Thyroid gland (tissue), 4 donors: ENCODE results near the gene HOXA7.

Experiments
- CTCF ChIP-seq, 6 experiments: fragments of 200-600 bp in 3 of 6; fragments of 450-650 bp in 3 of 6; sonication (generic) in 3 of 6; IDR thresholded peaks; one replicate each; pipeline ENCODE4 v1.5.1; 2016 to 2019; ENCODE audit warnings: antibody characterized with exemption in 6 of 6, mild to moderate bottlenecking in 2 of 6, inconsistent platforms in 1 of 6, moderate library complexity in 1 of 6
- POLR2A ChIP-seq, 2 donors: fragments of 450-650 bp; IDR thresholded peaks; one replicate each; pipeline ENCODE4 v1.6.1; 2017; ENCODE audit warnings: antibody characterized with exemption in 2 of 2, mild to moderate bottlenecking in 2 of 2, moderate library complexity in 1 of 2

GRCh38 chr7:27200761-27201579 lies 44.5 kb upstream of the HOXA7 start:
- TF ChIP-seq CTCF (IDR thresholded peaks at IDR 0.05) (no peak), POLR2A (IDR thresholded peaks at IDR 0.05) (no peak)
